GM12878 (cell line): ENCODE results near the gene GAGE10. TPM values are rescaled to one million over a fixed set of nuclear protein-coding genes. Genes with fewer than 3 reads are reported as not detected.

ENCODE experiments used
- ATAC-seq: fragments of 200-7000 bp; cut with Tn5 transposase; 3 replicates; pipeline ENCODE4 v1.9.1; 2020; ENCODE audit warnings: mild to moderate bottlenecking, moderate library complexity
- BruUV-seq: library from RNA; stranded (reverse); fragments of 400-500 nt; replicated peaks from 2 replicates; lab custom pipeline; 2021; lab: Mats Ljungman, UMichigan
- CTCF ChIA-PET: fragments of 300-600 bp; sonication (Branson Sonifier 250); formaldehyde crosslinking; extraction: SDS; loops from one replicate; lab custom pipeline; 2021; ENCODE audit warnings: inconsistent platforms; lab: Yijun Ruan, JAX
- POLR2A ChIA-PET: fragments of 350-600 bp; formaldehyde crosslinking; extraction: SDS; loops from one replicate; lab custom pipeline; 2021; ENCODE audit warnings: inconsistent platforms; lab: Charles Lee
- RAD21 ChIA-PET: fragments of 300-600 bp; sonication (Branson Sonifier 250); formaldehyde crosslinking; loops from one replicate; lab custom pipeline; 2023; ENCODE audit warnings: antibody characterized with exemption; ENCODE audit not compliant: unreplicated experiment; lab: Charles Lee
- SMC1A ChIA-PET: fragments of 300-600 bp; sonication (Branson Sonifier 250); formaldehyde crosslinking; loops from one replicate; lab custom pipeline; 2023; ENCODE audit not compliant: unreplicated experiment, uncharacterized antibody; lab: Charles Lee
- DNase-seq: peaks from one replicate; pipeline ENCODE4 v3.0.0-alpha.2; 2011; ENCODE audit warnings: low read depth, low spot score
- FAIRE-seq: peaks from 3 replicates; lab custom pipeline; 2011; peaks lifted over from hg19 to GRCh38; lab: Jason Lieb, UNC
- H2AFZ ChIP-seq: 2 replicates; pipeline ENCODE4 v1.6.0; 2011; ENCODE audit warnings: low read depth, low read length, control low read depth; ENCODE audit not compliant: control insufficient read depth
- H3K27ac ChIP-seq: 2 replicates; pipeline ENCODE4 v1.5.1; 2011; ENCODE audit warnings: control low read depth; ENCODE audit not compliant: control insufficient read depth, insufficient read depth
- H3K27me3 ChIP-seq, 2 experiments: replicated peaks in 1 of 2; 2 replicates each; pipeline versions ENCODE4 v1.6.0 to v1.6.1; 2011; ENCODE audit warnings: low read length in 1 of 2; ENCODE audit not compliant: control insufficient read depth in 2 of 2, insufficient read depth in 2 of 2
- H3K36me3 ChIP-seq, 2 experiments: 2 replicates each; pipeline ENCODE4 v1.5.1; 2011; ENCODE audit warnings: low read length in 1 of 2; ENCODE audit not compliant: control insufficient read depth in 2 of 2, insufficient read depth in 2 of 2
- H3K4me1 ChIP-seq: 2 replicates; pipeline ENCODE4 v1.6.1; 2011; ENCODE audit warnings: mild to moderate bottlenecking, low read length, moderate library complexity, mixed read lengths; ENCODE audit not compliant: control insufficient read depth, insufficient read depth
- H3K4me2 ChIP-seq: 2 replicates; pipeline ENCODE4 v1.6.0; 2011; ENCODE audit warnings: control low read depth; ENCODE audit not compliant: control insufficient read depth, insufficient read depth
- H3K4me3 ChIP-seq: fragments of 200-600 bp; sonication (generic); 2 replicates; pipeline ENCODE4 v1.5.1; 2016
- H3K79me2 ChIP-seq: 2 replicates; pipeline ENCODE4 v1.6.0; 2011; ENCODE audit warnings: low read length; ENCODE audit not compliant: control insufficient read depth, insufficient read depth
- H3K9ac ChIP-seq: 2 replicates; pipeline ENCODE4 v1.8.0; 2011; ENCODE audit warnings: low read length, control low read depth, mixed read lengths; ENCODE audit not compliant: control insufficient read depth, insufficient read depth
- H3K9me3 ChIP-seq: replicated peaks from 3 replicates; pipeline ENCODE4 v1.5.1; 2011; ENCODE audit warnings: mild to moderate bottlenecking, low read length; ENCODE audit not compliant: control insufficient read depth, insufficient read depth
- H4K20me1 ChIP-seq: 2 replicates; pipeline ENCODE4 v1.6.0; 2011; ENCODE audit not compliant: control insufficient read depth, insufficient read depth
- MLLT1 ChIP-seq: fragments of 450-650 bp; IDR thresholded peaks from 2 replicates; pipeline ENCODE4 v1.6.1; 2016; ENCODE audit warnings: mild to moderate bottlenecking
- MXI1 ChIP-seq: fragments of 150-350 bp; IDR thresholded peaks from 2 replicates; pipeline ENCODE4 v1.6.1; 2011; ENCODE audit warnings: low read depth, mild to moderate bottlenecking, inconsistent platforms, low read length, improper control_type of control experiment
- NBN ChIP-seq: fragments of 450-650 bp; IDR thresholded peaks from 2 replicates; pipeline ENCODE4 v1.6.1; 2016
- RFX5 ChIP-seq: IDR thresholded peaks from 2 replicates; pipeline ENCODE4 v1.6.1; 2011; ENCODE audit warnings: low read depth, low read length, improper control_type of control experiment
- SPI1 ChIP-seq: IDR thresholded peaks from 2 replicates; pipeline ENCODE4 v1.6.1; 2011; ENCODE audit warnings: low read depth, mild to moderate bottlenecking, low read length, moderate library complexity, borderline replicate concordance; ENCODE audit not compliant: insufficient read depth
- TAF1 ChIP-seq: IDR thresholded peaks from 2 replicates; pipeline ENCODE4 v1.6.1; 2011; ENCODE audit warnings: mild to moderate bottlenecking, low read depth, low read length, borderline replicate concordance
- TARDBP ChIP-seq: IDR thresholded peaks from 2 replicates; pipeline ENCODE4 v1.6.1; 2016; ENCODE audit warnings: borderline replicate concordance
- YBX1 ChIP-seq: fragments of 450-650 bp; IDR thresholded peaks from 2 replicates; pipeline ENCODE4 v1.6.1; 2016; ENCODE audit warnings: antibody characterized with exemption
- ZNF274 ChIP-seq: IDR thresholded peaks from one replicate; pipeline ENCODE4 v1.8.0; 2011; ENCODE audit not compliant: insufficient read length, insufficient read depth
- WGBS: methylation state at CpG from one replicate; pipeline ENCODE4 v1.1.6; 2016; ENCODE audit warnings: low lambda C conversion rate; ENCODE audit not compliant: insufficient replicate concordance, insufficient coverage; ENCODE audit errors: missing lambda C conversion rate; 5-methylcytosine and 5-hydroxymethylcytosine counted together
- in situ Hi-C: fragments of 300-500 bp; cut with MboI; formaldehyde crosslinking; loops from 9 replicates; pipeline ENCODE4 v1.14.3; 2018; ENCODE audit warnings: mixed read lengths
- intact Hi-C: fragments of 100-400 bp; cut with micrococcal nuclease; formaldehyde crosslinking; loops from one replicate; pipeline ENCODE4 v1.14.2; 2022; ENCODE audit not compliant: unreplicated experiment
- polyA plus RNA-seq, 11 experiments: library from polyadenylated mRNA; depleted of rRNA in 4 of 11; unstranded in 6 of 11; stranded (reverse) in 5 of 11; fragments of >200 nt; fragmentation: Nextera tagmentation in 4 of 11; fragmentation: Illumina TruSeq in 1 of 11; extraction: Ambion mirVana in 4 of 11; extraction: Trizol in 1 of 11; gene quantifications; 1 replicate in 1 of 11; 2 replicates in 10 of 11; pipeline versions ENCODE4 v1.2.1 to v1.2.3, GENCODE V29; 2011 to 2016; ENCODE audit warnings: inconsistent platforms in 2 of 11, missing spikeins in 2 of 11, low read depth in 1 of 11
- total RNA-seq, 4 experiments: library from RNA; depleted of rRNA in 3 of 4; stranded (reverse); fragments of >200 nt in 3 of 4; fragmentation: Illumina TruSeq in 1 of 4; extraction: Trizol in 1 of 4; gene quantifications; 2 replicates each; pipeline versions ENCODE4 v1.2.1 to v1.2.3, GENCODE V29; 2013 to 2021
- TF ChIP-seq, protein P1 (sequence below): IDR thresholded peaks from 2 replicates; pipeline ENCODE4 v1.6.1; 2012; ENCODE audit warnings: low read length, inconsistent platforms

Gene GAGE10
- total and polyA plus RNA-seq, 10 of the 15 experiments (the other 5 are each of a cell fraction or from before 2014, with no cell fraction given) = not detected

GRCh38 chrX:49286581-49286980 is 16.9 kb upstream of the GAGE10 start:
- Histone ChIP-seq H3K36me3 (no peaks in the 10 kb centered on the region), H2AFZ (no peak overlapping the region), H3K4me1 (no peaks in the 10 kb centered on the region), H3K27ac (no peak overlapping the region), H3K9me3 (no peaks in the 10 kb centered on the region), H4K20me1 (no peaks in the 10 kb centered on the region), H3K9ac (no peak overlapping the region), H3K4me3 (no peak overlapping the region), H3K4me2 (no peak overlapping the region), H3K79me2 (no peaks in the 10 kb centered on the region), H3K27me3 (no peaks in the 10 kb centered on the region)
- TF ChIP-seq MXI1 (no peak), MLLT1 (no peak), YBX1 (no peak), TAF1 (no peak), NBN (no peak), RFX5 (no peak), TARDBP (no peak), ZNF274 (no peak), SPI1 (no peak)
- TF ChIP-seq, protein P1, sequence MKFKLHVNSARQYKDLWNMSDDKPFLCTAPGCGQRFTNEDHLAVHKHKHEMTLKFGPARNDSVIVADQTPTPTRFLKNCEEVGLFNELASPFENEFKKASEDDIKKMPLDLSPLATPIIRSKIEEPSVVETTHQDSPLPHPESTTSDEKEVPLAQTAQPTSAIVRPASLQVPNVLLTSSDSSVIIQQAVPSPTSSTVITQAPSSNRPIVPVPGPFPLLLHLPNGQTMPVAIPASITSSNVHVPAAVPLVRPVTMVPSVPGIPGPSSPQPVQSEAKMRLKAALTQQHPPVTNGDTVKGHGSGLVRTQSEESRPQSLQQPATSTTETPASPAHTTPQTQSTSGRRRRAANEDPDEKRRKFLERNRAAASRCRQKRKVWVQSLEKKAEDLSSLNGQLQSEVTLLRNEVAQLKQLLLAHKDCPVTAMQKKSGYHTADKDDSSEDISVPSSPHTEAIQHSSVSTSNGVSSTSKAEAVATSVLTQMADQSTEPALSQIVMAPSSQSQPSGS = no peak
- intact Hi-C loops = no loop called here
- CTCF ChIA-PET = no interaction called here
- BruUV-seq = no TSS peak
- no peak for ATAC-seq
- in situ Hi-C loops = no loop called here
- 47% methylated on average over 4 of the region's 4 CpGs for WGBS
- SMC1A ChIA-PET = no interaction called here
- no peak for FAIRE-seq
- POLR2A ChIA-PET = no interaction called here
- RAD21 ChIA-PET = no interaction called here
- no peak for DNase-seq
